WTC11 (cell line): ENCODE data around the gene STARD13. TPM values are rescaled to one million over a fixed set of nuclear protein-coding genes. Genes with fewer than 3 reads are reported as not detected.

Source experiments
- ATAC-seq: fragments of 200-7000 bp; cut with Tn5 transposase; 2 replicates; pipeline ENCODE4 v1.10.0; 2021; ENCODE audit warnings: mild to moderate bottlenecking, moderate library complexity
- CTCF ChIA-PET: fragments of 300-600 bp; sonication (Branson Sonifier 250); formaldehyde crosslinking; loops from one replicate; lab custom pipeline; 2021; ENCODE audit warnings: antibody characterized with exemption; lab: Charles Lee
- POLR2A ChIA-PET: fragments of 350-600 bp; sonication (Branson Sonifier 250); formaldehyde crosslinking; loops from one replicate; lab custom pipeline; 2021; ENCODE audit warnings: antibody characterized with exemption; lab: Charles Lee
- DNase-seq: peaks from one replicate; pipeline ENCODE4 v3.0.0; 2021; ENCODE audit warnings: low spot score
- H3K27ac Mint-ChIP-seq: 2 replicates; pipeline ENCODE4 v1.8.0; 2021; ENCODE audit warnings: mixed read lengths
- H3K27me3 Mint-ChIP-seq: 2 replicates; pipeline ENCODE4 v1.8.0; 2021; ENCODE audit warnings: low read depth, mild to moderate bottlenecking, moderate library complexity, mixed read lengths
- H3K36me3 Mint-ChIP-seq: 2 replicates; pipeline ENCODE4 v1.8.0; 2021; ENCODE audit warnings: mixed read lengths
- H3K4me1 Mint-ChIP-seq: 2 replicates; pipeline ENCODE4 v1.8.0; 2022; ENCODE audit warnings: mixed read lengths
- H3K4me3 Mint-ChIP-seq: 2 replicates; pipeline ENCODE4 v1.8.0; 2021; ENCODE audit warnings: mild to moderate bottlenecking, moderate library complexity, mixed read lengths
- H3K9me3 Mint-ChIP-seq: 2 replicates; pipeline ENCODE4 v1.8.0; 2021; ENCODE audit warnings: mixed read lengths
- ATF1 ChIP-seq: sonication (generic); formaldehyde crosslinking; IDR thresholded peaks from 2 replicates; pipeline ENCODE4 v1.8.1; 2023; ENCODE audit warnings: mild to moderate bottlenecking, moderate library complexity, missing genetic modification reagents
- CREB1 ChIP-seq: sonication (generic); formaldehyde crosslinking; IDR thresholded peaks from 2 replicates; pipeline ENCODE4 v1.8.0; 2023; ENCODE audit warnings: mild to moderate bottlenecking, missing genetic modification reagents
- CREM ChIP-seq: sonication (generic); formaldehyde crosslinking; IDR thresholded peaks from 2 replicates; pipeline ENCODE4 v1.8.1; 2022; ENCODE audit warnings: mild to moderate bottlenecking, missing genetic modification reagents, moderate library complexity
- ETV6 ChIP-seq: sonication (generic); formaldehyde crosslinking; IDR thresholded peaks from 2 replicates; pipeline ENCODE4 v1.8.1; 2022; ENCODE audit warnings: mild to moderate bottlenecking, missing genetic modification reagents
- FOXK1 ChIP-seq: sonication (generic); formaldehyde crosslinking; IDR thresholded peaks from 2 replicates; pipeline ENCODE4 v1.8.0; 2022; ENCODE audit warnings: mild to moderate bottlenecking, moderate library complexity, missing genetic modification reagents
- GABPB1 ChIP-seq: sonication (generic); formaldehyde crosslinking; IDR thresholded peaks from 2 replicates; pipeline ENCODE4 v1.8.1; 2023; ENCODE audit warnings: mild to moderate bottlenecking, missing genetic modification reagents
- GRHL2 ChIP-seq: fragments of 250-450 bp; sonication (Bioruptor Pico); IDR thresholded peaks from 2 replicates; pipeline ENCODE4 v1.8.0; 2022; ENCODE audit warnings: mild to moderate bottlenecking, moderate library complexity; ENCODE audit not compliant: insufficient replicate concordance, severe bottlenecking
- JAZF1 ChIP-seq: fragments of 250-450 bp; sonication (Bioruptor Pico); IDR thresholded peaks from 2 replicates; pipeline ENCODE4 v1.9.0; 2021; ENCODE audit warnings: moderate library complexity, mild to moderate bottlenecking, inconsistent platforms
- SMAD3 ChIP-seq: sonication (generic); formaldehyde crosslinking; IDR thresholded peaks from 2 replicates; pipeline ENCODE4 v1.8.0; 2022; ENCODE audit warnings: missing genetic modification reagents, mild to moderate bottlenecking, borderline replicate concordance
- TCF7 ChIP-seq: sonication (generic); formaldehyde crosslinking; IDR thresholded peaks from 2 replicates; pipeline ENCODE4 v1.8.0; 2022; ENCODE audit warnings: mild to moderate bottlenecking, low read depth, missing genetic modification reagents, moderate library complexity
- TEAD1 ChIP-seq: sonication (generic); formaldehyde crosslinking; IDR thresholded peaks from 2 replicates; pipeline ENCODE4 v1.8.0; 2022; ENCODE audit warnings: mild to moderate bottlenecking, missing genetic modification reagents
- USF1 ChIP-seq: sonication (generic); formaldehyde crosslinking; IDR thresholded peaks from 2 replicates; pipeline ENCODE4 v1.8.0; 2022; ENCODE audit warnings: mild to moderate bottlenecking, missing genetic modification reagents
- ZMAT4 ChIP-seq: fragments of 250-450 bp; sonication (Bioruptor Pico); IDR thresholded peaks from 2 replicates; pipeline ENCODE4 v1.9.0; 2021; ENCODE audit warnings: mild to moderate bottlenecking
- ZNF138 ChIP-seq: sonication (generic); formaldehyde crosslinking; conservative IDR thresholded peaks from 2 replicates; pipeline ENCODE4 v1.8.1; 2022; ENCODE audit warnings: mild to moderate bottlenecking, moderate library complexity, missing genetic modification reagents
- ZNF232 ChIP-seq: sonication (generic); formaldehyde crosslinking; IDR thresholded peaks from 2 replicates; pipeline ENCODE4 v1.8.0; 2022; ENCODE audit warnings: mild to moderate bottlenecking, missing genetic modification reagents
- ZNF317 ChIP-seq: sonication (generic); formaldehyde crosslinking; IDR thresholded peaks from 2 replicates; pipeline ENCODE4 v1.8.1; 2023; ENCODE audit warnings: low read depth, mild to moderate bottlenecking, moderate library complexity, missing genetic modification reagents, borderline replicate concordance
- total RNA-seq: library from RNA; stranded (reverse); gene quantifications from 3 replicates; pipeline ENCODE4 v1.2.3, GENCODE V29; 2021
- TF ChIP-seq, protein P1 (sequence below): fragments of 200-600 bp; IDR thresholded peaks from 2 replicates; pipeline ENCODE4 v1.8.0; 2022; ENCODE audit warnings: antibody characterized with exemption
- TF ChIP-seq, protein P2 (sequence below): fragments of 250-450 bp; sonication (Bioruptor Pico); IDR thresholded peaks from 2 replicates; pipeline ENCODE4 v1.8.0; 2021; ENCODE audit warnings: mild to moderate bottlenecking
- TF ChIP-seq, protein P3 (sequence below): sonication (generic); formaldehyde crosslinking; IDR thresholded peaks from 2 replicates; pipeline ENCODE4 v1.8.1; 2023; ENCODE audit warnings: mild to moderate bottlenecking, missing genetic modification reagents

Gene STARD13
- total RNA-seq, 1 experiment from 2014 or later, result 4.4 TPM

GRCh38 chr13:33201659-33202058 lies 83.9 kb downstream of the STARD13 start:
- H3K27ac Mint-ChIP-seq, result no peak overlapping the region
- TF ChIP-seq ZNF317 (CRISPR knock-in tag) (no peak), ZNF232 (no peak), CREB1 (no peak), ZNF138 (no peak), ATF1 (CRISPR knock-in tag) (no peak), ETV6 (CRISPR knock-in tag) (no peak), TCF7 (CRISPR knock-in tag) (no peak), GABPB1 (CRISPR knock-in tag) (no peak), FOXK1 (CRISPR knock-in tag) (no peak), TEAD1 (CRISPR knock-in tag) (no peak), JAZF1 (no peak)
- TF ChIP-seq, protein P1, sequence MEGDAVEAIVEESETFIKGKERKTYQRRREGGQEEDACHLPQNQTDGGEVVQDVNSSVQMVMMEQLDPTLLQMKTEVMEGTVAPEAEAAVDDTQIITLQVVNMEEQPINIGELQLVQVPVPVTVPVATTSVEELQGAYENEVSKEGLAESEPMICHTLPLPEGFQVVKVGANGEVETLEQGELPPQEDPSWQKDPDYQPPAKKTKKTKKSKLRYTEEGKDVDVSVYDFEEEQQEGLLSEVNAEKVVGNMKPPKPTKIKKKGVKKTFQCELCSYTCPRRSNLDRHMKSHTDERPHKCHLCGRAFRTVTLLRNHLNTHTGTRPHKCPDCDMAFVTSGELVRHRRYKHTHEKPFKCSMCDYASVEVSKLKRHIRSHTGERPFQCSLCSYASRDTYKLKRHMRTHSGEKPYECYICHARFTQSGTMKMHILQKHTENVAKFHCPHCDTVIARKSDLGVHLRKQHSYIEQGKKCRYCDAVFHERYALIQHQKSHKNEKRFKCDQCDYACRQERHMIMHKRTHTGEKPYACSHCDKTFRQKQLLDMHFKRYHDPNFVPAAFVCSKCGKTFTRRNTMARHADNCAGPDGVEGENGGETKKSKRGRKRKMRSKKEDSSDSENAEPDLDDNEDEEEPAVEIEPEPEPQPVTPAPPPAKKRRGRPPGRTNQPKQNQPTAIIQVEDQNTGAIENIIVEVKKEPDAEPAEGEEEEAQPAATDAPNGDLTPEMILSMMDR, result no peak
- TF ChIP-seq, protein P2, sequence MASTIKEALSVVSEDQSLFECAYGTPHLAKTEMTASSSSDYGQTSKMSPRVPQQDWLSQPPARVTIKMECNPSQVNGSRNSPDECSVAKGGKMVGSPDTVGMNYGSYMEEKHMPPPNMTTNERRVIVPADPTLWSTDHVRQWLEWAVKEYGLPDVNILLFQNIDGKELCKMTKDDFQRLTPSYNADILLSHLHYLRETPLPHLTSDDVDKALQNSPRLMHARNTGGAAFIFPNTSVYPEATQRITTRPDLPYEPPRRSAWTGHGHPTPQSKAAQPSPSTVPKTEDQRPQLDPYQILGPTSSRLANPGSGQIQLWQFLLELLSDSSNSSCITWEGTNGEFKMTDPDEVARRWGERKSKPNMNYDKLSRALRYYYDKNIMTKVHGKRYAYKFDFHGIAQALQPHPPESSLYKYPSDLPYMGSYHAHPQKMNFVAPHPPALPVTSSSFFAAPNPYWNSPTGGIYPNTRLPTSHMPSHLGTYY (CRISPR knock-in tag), result no peak
- H3K4me3 Mint-ChIP-seq, result no peak overlapping the region
- DNase-seq (no peak), ATAC-seq (no peak)
- H3K4me1 Mint-ChIP-seq, result peaks cover 15% of the 10 kb centered on the region
- CTCF ChIA-PET, result no interaction called here
- no peaks in the 10 kb centered on the region for H3K36me3 Mint-ChIP-seq
- POLR2A ChIA-PET, result no interaction called here
- no peaks in the 10 kb centered on the region for H3K9me3 Mint-ChIP-seq
- H3K27me3 Mint-ChIP-seq, result no peaks in the 10 kb centered on the region

DNA sequence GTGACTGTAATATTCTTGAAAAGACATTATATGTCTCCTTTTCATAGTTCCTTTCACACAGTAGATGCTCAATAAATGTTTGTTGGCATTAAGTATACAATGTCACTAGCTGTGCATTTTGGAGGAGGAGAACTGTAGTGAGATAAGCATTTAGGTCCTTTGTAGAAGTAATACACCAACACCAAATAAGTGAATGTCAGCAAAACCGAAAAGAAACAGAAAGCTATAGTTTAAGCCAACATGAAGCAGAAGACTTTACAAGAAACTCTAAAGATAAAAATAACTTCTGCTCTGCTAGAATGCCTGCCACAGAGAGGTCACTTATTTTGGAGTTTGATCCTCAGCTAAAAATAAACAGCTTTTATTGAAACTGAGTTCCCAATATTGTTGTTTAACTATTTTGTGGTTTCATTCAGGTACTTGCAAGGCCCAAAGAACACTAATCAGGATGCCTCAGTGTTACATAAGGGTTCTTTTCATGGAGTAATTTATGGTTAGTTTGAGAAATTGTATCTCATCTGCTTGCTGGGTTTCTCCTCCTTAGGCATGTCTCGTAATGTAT lies 86.2 kb downstream of the STARD13 start:
- Mint-ChIP-seq H3K4me1 (0 out of 2 replicates have a peak, but pooled peaks cover 3% of the 10 kb centered on the region), H3K4me3 (no peak overlapping the region), H3K27me3 (no peaks in the 10 kb centered on the region), H3K9me3 (no peaks in the 10 kb centered on the region), H3K27ac (no peak overlapping the region), H3K36me3 (no peaks in the 10 kb centered on the region)
- CTCF ChIA-PET, result no interaction called here
- ATAC-seq, result no peak
- DNase-seq, result no peak
- no peak for TF ChIP-seq SMAD3 (CRISPR knock-in tag)
- no peak for TF ChIP-seq ZNF317 (CRISPR knock-in tag)
- TF ChIP-seq, protein P3, sequence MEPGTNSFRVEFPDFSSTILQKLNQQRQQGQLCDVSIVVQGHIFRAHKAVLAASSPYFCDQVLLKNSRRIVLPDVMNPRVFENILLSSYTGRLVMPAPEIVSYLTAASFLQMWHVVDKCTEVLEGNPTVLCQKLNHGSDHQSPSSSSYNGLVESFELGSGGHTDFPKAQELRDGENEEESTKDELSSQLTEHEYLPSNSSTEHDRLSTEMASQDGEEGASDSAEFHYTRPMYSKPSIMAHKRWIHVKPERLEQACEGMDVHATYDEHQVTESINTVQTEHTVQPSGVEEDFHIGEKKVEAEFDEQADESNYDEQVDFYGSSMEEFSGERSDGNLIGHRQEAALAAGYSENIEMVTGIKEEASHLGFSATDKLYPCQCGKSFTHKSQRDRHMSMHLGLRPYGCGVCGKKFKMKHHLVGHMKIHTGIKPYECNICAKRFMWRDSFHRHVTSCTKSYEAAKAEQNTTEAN, result no peak
- TF ChIP-seq TCF7 (CRISPR knock-in tag), result no peak
- TF ChIP-seq CREM, result no peak
- TF ChIP-seq USF1, result no peak
- TF ChIP-seq GRHL2 (CRISPR knock-in tag), result no peak
- TF ChIP-seq CREB1, result no peak
- no peak for TF ChIP-seq ZMAT4 (CRISPR knock-in tag)
- POLR2A ChIA-PET, result no interaction called here
